EL (cell line): ENCODE results near the gene CHRM5.
"Not testable (repeated sequence)": the region's sequence is repeated elsewhere in the genome, so short reads cannot be mapped to it uniquely, and the experiment has no call there.

Experiments used
- DNase-seq: peaks from one replicate; pipeline ENCODE4 v3.0.0-alpha.2; 2016

The CHRM5 gene

GRCh38 chr15:34043391-34043790 is 75.1 kb downstream of the CHRM5 start:
- no peak for DNase-seq

DNA sequence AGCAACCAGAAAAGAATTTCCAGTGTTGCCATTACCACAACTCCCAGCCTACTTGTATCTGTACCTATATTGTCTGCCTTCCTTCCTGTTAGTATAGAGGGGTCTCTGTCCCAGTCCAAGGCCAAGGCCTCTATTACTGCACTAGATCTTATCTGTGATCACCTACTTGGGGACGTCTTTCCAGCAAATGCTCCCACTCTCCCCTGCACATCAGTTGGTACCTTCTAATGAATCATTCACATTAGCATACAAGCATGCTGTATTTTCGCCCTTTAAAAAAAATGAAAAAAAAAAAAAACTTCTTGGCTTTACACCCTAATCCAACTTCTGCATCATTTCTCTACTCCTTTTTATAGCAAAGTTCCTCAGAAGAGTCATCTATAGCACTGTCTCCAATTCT is 75.5 kb downstream of the CHRM5 start:
- DNase-seq: no peak

DNA sequence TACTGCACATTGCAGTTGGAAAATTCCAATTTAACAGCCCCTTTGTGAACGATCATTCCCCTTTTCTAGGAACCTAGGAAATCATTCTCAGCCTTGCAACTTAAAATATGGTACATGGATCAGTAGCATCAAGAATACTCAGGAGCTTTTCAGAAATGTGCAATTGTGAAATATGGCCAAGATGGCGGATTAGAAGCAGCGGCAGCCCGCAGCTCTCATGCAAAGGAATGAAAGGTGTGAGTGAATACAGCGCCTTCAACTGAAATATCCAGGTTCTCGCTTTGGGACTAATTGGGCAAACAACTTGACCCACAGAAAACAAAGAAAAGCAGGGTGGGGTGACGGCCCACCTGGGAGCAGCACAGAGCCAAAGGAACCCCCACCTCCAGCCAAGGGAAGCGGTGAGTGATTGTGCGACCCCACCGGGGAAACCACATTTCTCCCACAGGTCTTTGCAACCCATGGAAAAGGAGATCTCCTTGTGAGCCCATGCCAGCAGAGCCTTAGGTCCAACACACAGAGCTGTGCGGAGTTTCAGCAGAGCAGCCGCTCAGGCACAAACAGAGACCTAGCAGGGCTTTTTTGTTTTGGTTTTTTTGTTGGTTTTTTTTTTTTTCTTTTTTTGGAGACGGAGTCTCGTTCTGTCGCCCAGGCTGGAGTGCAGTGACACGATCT is 78.3 kb downstream of the CHRM5 start:
- DNase-seq: no peak

DNA sequence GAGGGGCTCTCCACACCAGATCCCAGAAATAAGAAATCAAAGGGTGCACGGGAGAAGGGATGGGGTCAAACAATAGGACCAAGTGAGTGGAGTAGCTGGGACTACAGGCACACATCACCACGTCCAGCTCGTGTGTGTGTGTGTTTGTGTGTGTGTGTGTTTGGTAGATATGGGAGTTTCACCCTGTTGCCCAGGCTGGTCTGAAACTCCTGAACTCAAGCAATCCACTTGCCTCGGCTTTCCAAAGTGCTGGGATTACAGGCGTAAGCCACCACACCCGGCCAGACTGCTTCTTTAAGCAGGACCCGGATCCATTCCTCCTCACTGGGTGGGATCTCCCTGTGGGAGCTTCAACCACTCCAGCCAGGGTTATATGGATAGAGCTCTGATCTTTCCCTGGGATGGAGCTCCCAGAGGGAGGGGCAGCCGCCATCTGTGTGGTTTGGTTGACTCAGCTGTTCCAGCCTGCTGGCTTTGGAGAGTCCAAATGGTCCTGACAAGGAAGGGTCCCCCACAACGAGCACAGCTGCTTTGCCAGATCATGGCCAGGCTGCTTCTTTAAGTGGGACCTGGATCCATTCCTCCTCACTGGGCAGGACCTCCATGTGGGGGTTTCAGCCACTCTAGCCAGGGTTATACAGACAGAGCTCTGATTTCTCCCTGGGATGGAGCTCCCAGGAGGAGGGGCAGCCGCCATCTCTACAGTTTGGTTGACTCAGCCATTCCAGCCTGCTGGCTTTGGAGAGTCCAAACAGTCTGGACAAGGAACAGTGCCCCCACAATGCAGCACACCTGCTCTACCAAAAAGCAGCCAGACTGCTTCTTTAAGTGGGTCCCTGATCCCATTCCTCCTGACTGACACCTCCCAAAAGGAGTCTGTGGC is 79.8 kb downstream of the CHRM5 start:
- DNase-seq: peak; percentile 21

DNA sequence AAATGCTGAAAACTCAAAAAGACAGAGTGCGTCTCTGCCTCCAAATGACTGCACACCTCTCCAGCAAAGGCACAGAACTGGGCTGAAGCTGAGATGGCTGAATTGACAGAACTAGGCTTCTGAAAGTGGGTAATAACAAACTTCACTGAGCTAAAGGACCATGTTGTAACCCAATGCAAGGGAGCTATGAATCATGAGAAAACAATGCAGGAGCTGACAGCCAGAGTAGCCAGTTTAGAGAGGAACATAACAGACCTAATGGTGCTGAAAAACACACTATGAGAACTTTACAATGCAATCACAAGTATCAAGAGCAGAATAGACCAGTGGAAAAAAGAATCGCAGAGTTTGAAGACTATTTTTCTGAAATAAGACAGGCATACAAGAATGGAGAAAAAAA is 80.8 kb downstream of the CHRM5 start:
- DNase-seq: peak; percentile 84

GRCh38 chr15:34050385-34050784 is 82.1 kb downstream of the CHRM5 start:
- not testable (repeated sequence) for DNase-seq

DNA sequence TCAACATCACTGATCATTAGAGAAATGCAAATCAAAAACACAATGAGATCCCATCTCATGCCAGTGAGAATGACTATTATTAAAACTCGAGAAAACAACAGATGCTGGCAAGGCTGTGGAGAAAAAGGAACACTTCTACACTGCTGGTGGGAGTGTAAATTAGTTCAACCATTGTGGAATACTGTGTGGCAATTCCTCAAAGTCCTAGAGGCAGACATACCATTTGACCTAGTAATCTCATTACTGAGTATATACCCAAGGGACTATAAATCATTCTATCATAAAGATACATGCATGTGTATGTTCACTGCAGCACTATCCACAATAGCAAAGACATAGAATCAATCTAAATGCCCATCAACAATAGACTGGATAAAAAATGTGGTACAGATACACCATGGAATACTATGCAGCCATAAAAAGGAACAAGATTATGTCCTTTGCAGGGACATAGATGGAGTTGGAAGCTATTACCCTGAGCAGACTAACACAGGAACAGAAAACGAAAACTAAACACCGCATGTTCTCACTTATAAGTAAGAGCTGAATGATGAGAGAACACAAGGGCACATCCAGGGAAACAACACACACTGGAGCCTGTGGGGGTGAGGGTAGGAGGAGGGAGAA is 85.9 kb downstream of the CHRM5 start:
- no peak for DNase-seq

DNA sequence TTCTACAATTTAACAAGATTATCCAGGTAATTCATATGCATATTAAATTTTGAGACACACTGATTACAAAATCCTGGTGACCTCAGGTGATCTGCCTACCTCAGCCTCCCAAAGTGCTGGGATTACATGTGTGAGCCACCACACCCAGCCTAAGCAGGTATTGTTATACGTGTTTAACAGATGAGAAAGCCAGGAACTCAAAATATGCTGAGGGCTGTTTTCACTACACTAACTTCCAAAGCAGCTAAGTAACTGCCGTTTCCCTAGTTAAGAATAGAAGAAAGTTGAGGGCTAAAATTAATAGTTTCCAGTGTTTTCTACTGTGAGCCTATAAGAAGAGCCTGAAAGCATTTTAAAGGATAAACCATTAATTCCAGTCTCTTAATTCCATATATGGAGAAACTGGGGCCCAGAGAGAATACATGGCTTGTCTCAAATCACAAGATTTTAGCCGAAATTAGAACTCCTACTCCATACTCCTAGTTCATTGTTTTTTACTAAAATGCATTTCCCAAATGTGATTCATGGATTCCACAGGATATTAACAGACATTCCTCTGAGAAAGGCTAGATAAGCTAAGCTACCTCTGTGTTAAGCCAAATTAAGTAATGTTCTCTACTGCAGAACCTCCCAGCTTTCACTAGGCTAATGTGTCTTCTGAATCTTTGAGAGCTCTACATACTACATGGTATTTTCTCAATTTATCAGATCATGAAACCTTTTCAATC is 87.7 kb downstream of the CHRM5 start:
- DNase-seq: peak; percentile 78

GRCh38 chr15:34056911-34057310 is 88.6 kb downstream of the CHRM5 start:
- DNase-seq: peak; percentile 46

GRCh38 chr15:34059476-34059875 is 91.2 kb downstream of the CHRM5 start:
- no peak for DNase-seq

- no peak for DNase-seq
Measured at GRCh38 chr15:34059946-34060345, 91.6 kb downstream of the CHRM5 start.

- DNase-seq: no peak
Measured at GRCh38 chr15:34064438-34064837, 96.1 kb downstream of the CHRM5 start.

DNA sequence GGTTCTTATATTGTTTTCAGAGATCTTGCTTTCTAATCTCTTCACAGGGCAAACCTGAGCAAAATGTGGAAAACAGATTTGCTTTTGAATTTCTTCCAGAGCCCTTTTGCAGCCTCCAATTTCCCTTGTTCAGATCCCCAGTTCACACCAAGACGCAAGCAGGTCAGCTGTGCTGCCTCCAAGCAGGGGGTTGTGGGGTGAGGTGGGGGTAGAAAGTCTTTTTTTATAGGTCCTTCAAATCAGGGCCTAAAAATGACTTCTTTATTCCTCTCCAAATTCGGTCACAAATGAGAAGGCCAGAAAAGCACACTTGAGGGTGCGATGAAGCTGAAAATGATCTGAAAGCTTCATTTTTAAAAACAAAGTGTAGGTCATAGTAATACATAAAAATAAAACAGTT is 97.0 kb downstream of the CHRM5 start:
- DNase-seq: no peak

DNA sequence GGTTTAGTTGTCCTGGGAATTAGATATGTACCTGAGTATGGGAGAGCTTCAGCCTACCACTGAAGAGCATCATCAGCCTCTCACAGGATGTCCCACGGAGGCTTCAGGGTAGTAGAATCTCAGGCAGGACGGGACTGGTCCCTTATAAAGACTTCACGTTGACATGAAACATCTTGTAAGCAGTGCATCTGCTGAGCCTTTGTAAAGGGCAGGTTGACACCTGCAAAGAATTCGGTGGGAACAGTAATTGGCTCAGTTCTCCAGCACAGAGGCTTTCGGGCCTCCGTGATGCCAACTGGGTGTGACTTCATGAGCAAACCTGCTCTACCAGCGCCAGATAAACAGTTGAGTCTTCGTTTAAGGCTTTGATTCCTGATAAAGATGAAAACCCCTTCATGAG is 97.6 kb downstream of the CHRM5 start:
- no peak for DNase-seq

DNA sequence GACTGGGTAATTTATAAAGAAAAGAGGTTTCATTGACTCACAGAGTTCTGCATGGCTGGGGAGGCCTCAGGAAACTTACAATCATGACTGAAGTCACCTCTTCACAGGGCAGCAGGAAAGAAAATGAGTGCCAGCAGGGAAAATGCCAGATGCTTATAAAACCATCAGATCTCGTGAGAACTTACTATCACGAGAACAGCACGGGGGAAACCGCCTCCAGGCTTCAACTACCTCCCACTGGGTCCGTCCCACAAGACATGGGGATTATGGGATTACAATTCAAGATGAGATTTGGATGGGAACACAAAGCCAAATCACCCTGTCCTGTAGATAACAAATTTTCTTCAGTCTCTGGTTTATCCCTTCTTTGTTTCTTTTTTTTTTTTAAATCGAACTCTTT is 101.7 kb downstream of the CHRM5 start:
- DNase-seq: no peak

DNA sequence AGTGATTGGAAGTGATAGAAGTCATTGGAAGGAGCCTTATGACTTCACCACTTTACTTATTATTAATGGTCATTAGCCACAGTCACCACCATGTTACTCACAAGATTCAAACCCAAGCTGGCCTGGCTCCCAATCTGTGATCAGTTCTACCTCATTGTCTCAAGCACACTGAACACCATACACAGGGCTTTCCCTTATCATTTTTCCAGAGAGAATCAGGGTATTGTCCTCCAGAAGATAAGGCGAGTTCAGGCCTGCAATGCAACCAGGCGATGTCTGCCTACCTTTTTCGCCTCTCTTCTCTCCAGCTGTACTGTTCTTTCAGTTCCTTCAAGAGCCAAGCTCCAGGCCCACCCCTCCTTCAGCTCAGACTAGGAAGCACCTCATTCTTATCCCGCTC is 108.5 kb downstream of the CHRM5 start:
- no peak for DNase-seq

DNA sequence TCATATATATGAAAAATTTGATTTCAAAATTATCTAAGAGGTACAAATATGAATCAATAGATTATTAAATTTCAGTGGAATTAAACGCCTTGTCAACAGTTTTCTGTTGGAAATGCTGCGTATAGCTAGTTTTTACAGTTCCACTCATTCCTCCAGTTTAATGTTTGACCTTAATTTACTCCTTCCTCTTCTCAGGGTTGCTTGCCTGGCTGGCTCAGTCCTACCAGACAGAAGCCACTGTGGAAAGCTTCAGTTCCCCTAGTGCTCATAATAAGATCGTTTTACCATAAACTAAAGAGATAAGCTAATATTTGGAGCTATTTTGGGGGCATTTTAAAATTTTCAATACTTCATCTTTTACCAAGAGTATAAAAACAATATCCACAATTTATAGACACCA is 110.6 kb downstream of the CHRM5 start:
- DNase-seq: no peak

DNA sequence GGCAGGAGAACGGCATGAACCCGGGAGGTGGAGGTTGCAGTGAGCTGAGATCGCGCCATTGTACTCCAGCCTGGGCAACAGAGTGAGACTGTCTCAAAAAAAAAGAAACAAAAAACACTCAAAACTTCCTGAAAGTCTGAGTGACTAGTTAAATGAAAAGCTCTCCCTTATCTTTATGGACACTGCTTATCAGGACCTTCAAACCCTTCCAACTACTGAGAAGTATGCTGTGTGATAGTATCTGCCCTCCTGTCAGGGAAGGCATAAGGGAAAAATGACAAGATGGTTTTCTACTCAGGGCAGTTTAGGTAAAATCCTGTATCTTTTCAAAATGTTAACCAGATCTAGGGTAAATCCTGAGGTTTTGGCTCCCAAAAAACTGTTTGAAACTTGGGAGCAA is 111.6 kb downstream of the CHRM5 start:
- no peak for DNase-seq

DNA sequence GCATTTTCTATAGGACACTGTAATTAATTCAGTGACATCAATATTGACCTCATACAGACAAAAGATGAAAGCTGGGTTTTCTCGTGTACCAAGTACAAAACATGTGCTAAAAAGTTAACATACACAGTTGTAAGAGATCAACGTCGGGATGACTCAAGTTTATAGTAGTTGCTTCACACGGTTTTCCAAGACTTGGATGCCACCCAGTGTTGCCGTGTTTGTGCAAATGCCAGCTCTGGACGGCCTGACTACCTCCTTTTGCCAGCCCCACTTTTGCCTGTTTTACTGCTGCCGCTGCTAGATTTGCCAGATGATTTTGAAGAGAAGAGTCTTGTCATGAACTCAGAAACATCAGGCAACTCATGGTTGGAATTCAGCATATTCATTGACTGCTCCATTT is 115.8 kb downstream of the CHRM5 start:
- peak; percentile 62 for DNase-seq

- peak; percentile 26 for DNase-seq
Measured at GRCh38 chr15:34085746-34086145, 117.4 kb downstream of the CHRM5 start.

GRCh38 chr15:34099914-34100313 is 131.6 kb downstream of the CHRM5 start:
- no peak for DNase-seq

GRCh38 chr15:34101366-34102174 is 133.3 kb downstream of the CHRM5 start, which contains the start of the genes EMC7 and PGBD4:
TSS of gene EMC7 (minus strand) at chr15:34101862. CDS start at chr15:34101839, 23 bp downstream.
TSS of gene PGBD4 (plus strand) at chr15:34102083. CDS start at chr15:34102532, 449 bp downstream.
- peak; percentile 99 for DNase-seq
